ENCODE results near the gene UBE2G1. TPM values are rescaled to one million over a fixed set of nuclear protein-coding genes. Genes with fewer than 3 reads are reported as not detected.

UBE2G1 gene
- polyA plus RNA-seq, 2 of the 4 experiments (the other 2 are of a cell fraction) = 86.2 to 117 TPM

DNA sequence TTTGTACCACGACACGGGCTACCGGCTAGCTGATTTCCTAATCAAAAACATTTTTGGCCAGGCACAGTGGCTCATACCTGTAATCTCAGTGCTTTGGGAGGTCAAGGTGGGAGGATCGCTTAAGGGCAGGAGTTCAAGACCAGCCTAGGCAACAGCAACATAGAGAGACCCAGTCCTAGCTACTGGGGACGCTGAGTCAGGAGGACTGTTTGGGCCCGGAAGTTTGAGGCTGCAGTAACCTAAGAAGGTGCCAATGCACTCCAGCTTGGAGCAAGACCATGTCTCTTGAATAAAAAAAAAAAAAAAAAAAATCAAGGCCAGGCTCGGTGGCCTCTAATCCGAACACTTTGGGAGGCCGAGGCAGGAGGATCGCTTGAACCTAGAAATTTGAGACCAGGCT, 49.8 kb downstream of the UBE2G1 start (continued):
- no peak for TF ChIP-seq ELK1 (IDR thresholded peaks at IDR 0.05; ENCODE audit: low read depth, low read length)

DNA sequence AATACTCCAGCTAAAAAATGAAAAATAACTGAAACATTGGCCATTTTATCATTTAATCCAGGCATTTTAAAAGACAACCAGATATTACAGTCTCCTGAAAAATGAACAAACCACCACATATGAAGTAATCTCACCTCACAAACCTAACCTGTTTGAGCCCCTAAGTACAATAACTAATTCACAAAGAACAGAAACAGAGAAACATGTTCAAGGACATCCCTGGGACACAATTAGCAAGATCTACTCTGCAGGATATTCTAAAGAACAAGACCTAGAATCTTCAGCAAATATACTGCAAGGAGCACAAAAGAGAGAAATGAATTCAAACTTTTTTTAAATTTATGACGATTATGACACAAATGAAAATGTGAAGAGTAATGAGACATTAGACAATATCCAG, 51.9 kb downstream of the UBE2G1 start:
- 82% methylated on average over 1 of the region's 1 CpG for WGBS (ENCODE audit: missing lambda C conversion rate)
- no peaks in the 10 kb centered on the region for H3K9me3 ChIP-seq
- peak; percentile 56 for FAIRE-seq
- POLR2A ChIA-PET = interaction anchor here (0.5 kb wide), 1 partner anchor 94 kb away, joined by 6 read pairs; no protein-coding TSS in a partner anchor
- peaks cover 50% of the 10 kb centered on the region for H3K4me1 ChIP-seq
- H3K4me3 ChIP-seq = no peak overlapping the region
- ATAC-seq = no peak
- DNase-seq (ENCODE audit: low read depth in 1 of 2, low spot score in 1 of 2) = no peak
- CTCF ChIA-PET = interaction anchor here (1.0 to 1.6 kb wide), 3 partner anchors 8 to 12 kb away, joined by 3 to 5 read pairs (median 3); no protein-coding TSS in a partner anchor
- no peak overlapping the region for H3K4me2 ChIP-seq
- no peak for TF ChIP-seq SMC3 (IDR thresholded peaks at IDR 0.05)
- no peak for TF ChIP-seq ATOH8 (CRISPR knock-in tag; IDR thresholded peaks at IDR 0.05; ENCODE audit: low read depth)
- TF ChIP-seq CBX8 (IDR thresholded peaks at IDR 0.05) = no peak
- TF ChIP-seq, protein P1, sequence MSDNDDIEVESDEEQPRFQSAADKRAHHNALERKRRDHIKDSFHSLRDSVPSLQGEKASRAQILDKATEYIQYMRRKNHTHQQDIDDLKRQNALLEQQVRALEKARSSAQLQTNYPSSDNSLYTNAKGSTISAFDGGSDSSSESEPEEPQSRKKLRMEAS (IDR thresholded peaks at IDR 0.05) = no peak
- no peak for TF ChIP-seq ZFP36 (IDR thresholded peaks at IDR 0.05; ENCODE audit: borderline replicate concordance, partially characterized antibody)
- no peak for TF ChIP-seq ELK1 (IDR thresholded peaks at IDR 0.05; ENCODE audit: low read depth, low read length)
- no peak for TF ChIP-seq PHF8 (IDR thresholded peaks at IDR 0.05; ENCODE audit: borderline replicate concordance, low read depth)
- TF ChIP-seq MAZ (IDR thresholded peaks at IDR 0.05; ENCODE audit: borderline replicate concordance, low read depth, low read length) = no peak
- TF ChIP-seq, protein P2, sequence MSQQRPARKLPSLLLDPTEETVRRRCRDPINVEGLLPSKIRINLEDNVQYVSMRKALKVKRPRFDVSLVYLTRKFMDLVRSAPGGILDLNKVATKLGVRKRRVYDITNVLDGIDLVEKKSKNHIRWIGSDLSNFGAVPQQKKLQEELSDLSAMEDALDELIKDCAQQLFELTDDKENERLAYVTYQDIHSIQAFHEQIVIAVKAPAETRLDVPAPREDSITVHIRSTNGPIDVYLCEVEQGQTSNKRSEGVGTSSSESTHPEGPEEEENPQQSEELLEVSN (IDR thresholded peaks at IDR 0.05; ENCODE audit: borderline replicate concordance, low read depth) = no peak
- TF ChIP-seq CHD2 (IDR thresholded peaks at IDR 0.05; ENCODE audit: low read length, partially characterized antibody) = no peak
- TF ChIP-seq SREBF2 (IDR thresholded peaks at IDR 0.05) = no peak
- H3K27ac ChIP-seq = no peak overlapping the region

DNA sequence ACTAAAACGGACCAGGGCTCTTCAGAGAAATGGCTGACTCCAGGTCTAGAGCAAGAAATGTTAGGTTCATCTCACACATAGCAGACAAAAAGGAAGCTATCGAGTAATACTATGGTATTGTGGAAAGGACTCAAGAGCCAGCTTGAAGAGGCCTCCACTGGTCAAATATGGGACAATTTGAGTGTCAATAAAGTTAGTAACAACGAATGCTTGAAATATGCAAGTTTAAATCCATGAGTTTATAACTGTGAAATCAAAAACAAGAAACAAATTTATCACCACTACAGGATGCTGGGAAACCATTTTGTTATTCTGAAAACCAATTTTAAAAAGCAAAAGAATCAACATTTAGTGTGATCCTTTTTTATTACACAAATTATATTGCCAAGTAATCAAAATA, 52.3 kb downstream of the UBE2G1 start:
- H3K4me1 ChIP-seq = peaks cover 48% of the 10 kb centered on the region
- H3K4me2 ChIP-seq = no peak overlapping the region; the same call in 2 of the 3 replicates
- FAIRE-seq (no peak), ATAC-seq (no peak), DNase-seq (ENCODE audit: low read depth in 1 of 2, low spot score in 1 of 2) (no peak)
- no peaks in the 10 kb centered on the region for H3K9me3 ChIP-seq
- no peak overlapping the region for H3K4me3 ChIP-seq
- CTCF ChIA-PET = interaction anchor here (1.0 to 1.6 kb wide), 2 partner anchors 9 kb away, joined by 3 to 5 read pairs; no protein-coding TSS in a partner anchor
- POLR2A ChIA-PET = interaction anchor here (0.5 kb wide), 1 partner anchor 95 kb away, joined by 6 read pairs; no protein-coding TSS in a partner anchor
- no peak overlapping the region for H3K27ac ChIP-seq
- TF ChIP-seq, protein P1 (IDR thresholded peaks at IDR 0.05) = no peak
- TF ChIP-seq HES2 (IDR thresholded peaks at IDR 0.05) = no peak
- TF ChIP-seq REST (IDR thresholded peaks at IDR 0.05) = no peak
- TF ChIP-seq MYC (IDR thresholded peaks at IDR 0.05; ENCODE audit: borderline replicate concordance, low read length) = no peak
- 0 out of 2 replicates have a peak, but pooled peaks have one; percentile 18 for TF ChIP-seq EHF (CRISPR knock-in tag; IDR thresholded peaks at IDR 0.05)
- no peak for TF ChIP-seq RAD21 (conservative IDR thresholded peaks at IDR 0.05 in 1 of 2, IDR thresholded peaks at IDR 0.05 in 1 of 2)
- no peak for TF ChIP-seq SMC3 (IDR thresholded peaks at IDR 0.05)
- TF ChIP-seq ELK1 (IDR thresholded peaks at IDR 0.05; ENCODE audit: low read depth, low read length) = no peak
- TF ChIP-seq MAFK (IDR thresholded peaks at IDR 0.05; ENCODE audit: partially characterized antibody) = peak; percentile 35
- 83% methylated on average over 3 of the region's 3 CpGs for WGBS (ENCODE audit: missing lambda C conversion rate)
